Panc1 (cell line): ENCODE measurements around the gene SDSL.

Source experiments
- CTCF ChIP-seq: fragments of 450-650 bp; IDR thresholded peaks from 2 replicates; pipeline ENCODE4 v1.5.1; 2017; ENCODE audit warnings: mild to moderate bottlenecking
- POLR2AphosphoS5 ChIP-seq: IDR thresholded peaks from 2 replicates; pipeline ENCODE4 v1.6.1; 2012; ENCODE audit warnings: mild to moderate bottlenecking, low read depth, low read length, moderate library complexity
- REST ChIP-seq, 2 experiments: IDR thresholded peaks; 2 replicates each; pipeline ENCODE4 v1.6.1; 2011 to 2012; ENCODE audit warnings: low read depth in 2 of 2, control low read depth in 1 of 2, low read length in 1 of 2, mild to moderate bottlenecking in 1 of 2, moderate library complexity in 1 of 2; ENCODE audit not compliant: insufficient read depth in 1 of 2
- SIN3A ChIP-seq: IDR thresholded peaks from 2 replicates; pipeline ENCODE4 v1.6.1; 2012; ENCODE audit warnings: low read depth, mild to moderate bottlenecking, low read length, moderate library complexity, borderline replicate concordance; ENCODE audit not compliant: insufficient read depth
- TCF7L2 ChIP-seq: IDR thresholded peaks from 2 replicates; pipeline ENCODE4 v1.6.1; 2011; ENCODE audit warnings: mild to moderate bottlenecking, low read depth, low read length, inconsistent platforms

- TF ChIP-seq CTCF (no peak), POLR2AphosphoS5 (no peak), REST (IDR thresholded peaks at IDR 0.05; ENCODE audit: insufficient read depth in 1 of 2, low read depth in 2 of 2, low read length in 1 of 2) (no peak), TCF7L2 (no peak), SIN3A (no peak)
These were observed 36.8 kb upstream of the SDSL start for GRCh38 chr12:113385282-113385882.
